Neural cell (in vitro differentiated cells): ENCODE measurements around the gene CPLX4. TPM values are rescaled to one million over a fixed set of nuclear protein-coding genes. Genes with fewer than 3 reads are reported as not detected.

Experiments used
- H2AFZ ChIP-seq: fragments of 200-600, 300-800 bp; sonication (generic), shearing (Covaris generic); 2 replicates; pipeline ENCODE4 v1.6.0; 2014; ENCODE audit warnings: low read depth, mild to moderate bottlenecking, antibody characterized with exemption, low read length, moderate library complexity
- H3F3A ChIP-seq: fragments of 200-600 bp; shearing (Covaris generic); 2 replicates; pipeline ENCODE4 v1.6.1; 2016; ENCODE audit warnings: mild to moderate bottlenecking, moderate library complexity, mixed read lengths, antibody characterized with exemption, low read length; ENCODE audit not compliant: insufficient read depth, poor library complexity, severe bottlenecking
- H3K27ac ChIP-seq: fragments of 200-600, 300-800 bp; sonication (generic), shearing (Covaris generic); 2 replicates; pipeline ENCODE4 v1.5.1; 2014; ENCODE audit warnings: mild to moderate bottlenecking, low read length, moderate library complexity
- H3K27me3 ChIP-seq: fragments of 300-800, 200-600 bp; sonication (generic), shearing (Covaris generic); 2 replicates; pipeline ENCODE4 v1.6.0; 2014; ENCODE audit warnings: mild to moderate bottlenecking, low read depth, low read length, moderate library complexity; ENCODE audit not compliant: insufficient read depth
- H3K36me3 ChIP-seq: fragments of 300-800, 200-600 bp; sonication (generic), shearing (Covaris generic); 2 replicates; pipeline ENCODE4 v1.5.1; 2014; ENCODE audit warnings: mild to moderate bottlenecking, antibody characterized with exemption, low read length, moderate library complexity; ENCODE audit not compliant: insufficient read depth
- H3K4me2 ChIP-seq: fragments of 300-800, 200-600 bp; sonication (generic), shearing (Covaris generic); 2 replicates; pipeline ENCODE4 v1.6.0; 2014; ENCODE audit warnings: mild to moderate bottlenecking, low read length
- H3K4me3 ChIP-seq: fragments of 300-800, 200-600 bp; sonication (generic), shearing (Covaris generic); 2 replicates; pipeline ENCODE4 v1.5.1; 2014; ENCODE audit warnings: mild to moderate bottlenecking, low read length, moderate library complexity
- H3K79me2 ChIP-seq: fragments of 200-600 bp; shearing (Covaris generic); replicated peaks from 2 replicates; pipeline ENCODE4 v1.6.0; 2014; ENCODE audit warnings: mild to moderate bottlenecking, low read length, moderate library complexity; ENCODE audit not compliant: insufficient read depth
- H3K9ac ChIP-seq: fragments of 300-800, 200-600 bp; sonication (generic), shearing (Covaris generic); 2 replicates; pipeline ENCODE4 v1.6.1; 2016; ENCODE audit warnings: mild to moderate bottlenecking, low read length, mixed read lengths
- H3K9me2 ChIP-seq: fragments of 200-600 bp; shearing (Covaris generic); 2 replicates; pipeline ENCODE4 v1.6.1; 2016; ENCODE audit warnings: mild to moderate bottlenecking, low read length, mixed read lengths; ENCODE audit not compliant: insufficient read depth
- H3K9me3 ChIP-seq: fragments of 200-600, 300-800 bp; sonication (generic), shearing (Covaris generic); 2 replicates; pipeline ENCODE4 v1.6.1; 2016; ENCODE audit warnings: mild to moderate bottlenecking, mixed run types, low read length, moderate library complexity, mixed read lengths
- H4K20me1 ChIP-seq: fragments of 200-600 bp; shearing (Covaris generic); 2 replicates; pipeline ENCODE4 v1.6.1; 2016; ENCODE audit warnings: mild to moderate bottlenecking, mixed run types; ENCODE audit not compliant: insufficient read depth
- EP300 ChIP-seq: fragments of 450-650 bp; conservative IDR thresholded peaks from 2 replicates; pipeline ENCODE4 v1.6.1; 2014; ENCODE audit warnings: antibody characterized with exemption, mild to moderate bottlenecking, moderate library complexity; ENCODE audit not compliant: poor library complexity, severe bottlenecking
- EZH2 ChIP-seq: fragments of 200-600, 300-800 bp; shearing (Covaris generic), sonication (generic); IDR thresholded peaks from 2 replicates; pipeline ENCODE4 v1.6.1; 2014; ENCODE audit warnings: antibody characterized with exemption, low read length, borderline replicate concordance, mild to moderate bottlenecking; ENCODE audit not compliant: insufficient read depth, poor library complexity, severe bottlenecking
- MXI1 ChIP-seq: fragments of 450-650 bp; conservative IDR thresholded peaks from 2 replicates; pipeline ENCODE4 v1.6.1; 2014; ENCODE audit warnings: antibody characterized with exemption, mild to moderate bottlenecking; ENCODE audit not compliant: poor library complexity, severe bottlenecking
- POLR2AphosphoS5 ChIP-seq: IDR thresholded peaks from 2 replicates; pipeline ENCODE4 v1.6.1; 2012
- RAD21 ChIP-seq: fragments of 450-650 bp; conservative IDR thresholded peaks from 2 replicates; pipeline ENCODE4 v1.6.1; 2014; ENCODE audit warnings: antibody characterized with exemption, mild to moderate bottlenecking, moderate library complexity
- SMC3 ChIP-seq: fragments of 450-650 bp; conservative IDR thresholded peaks from 2 replicates; pipeline ENCODE4 v1.6.1; 2014; ENCODE audit warnings: antibody characterized with exemption, mild to moderate bottlenecking, moderate library complexity; ENCODE audit not compliant: poor library complexity
- TAF1 ChIP-seq: IDR thresholded peaks from 2 replicates; pipeline ENCODE4 v1.6.1; 2012; ENCODE audit warnings: low read depth
- polyA plus RNA-seq: library from polyadenylated mRNA; depleted of rRNA; stranded (reverse); fragments of >200 nt; gene quantifications from 2 replicates; pipeline ENCODE4 v1.2.3, GENCODE V29; 2014
- TF ChIP-seq, protein P1 (sequence below): fragments of 450-650 bp; IDR thresholded peaks from 2 replicates; pipeline ENCODE4 v1.5.1; 2014; ENCODE audit warnings: antibody characterized with exemption, mild to moderate bottlenecking, moderate library complexity; ENCODE audit not compliant: poor library complexity, severe bottlenecking
- TF ChIP-seq, protein P2 (sequence below): IDR thresholded peaks from 2 replicates; pipeline ENCODE4 v1.6.1; 2012; ENCODE audit warnings: borderline replicate concordance

The CPLX4 gene
- polyA plus RNA-seq, 1 donor from 2014 or later = not detected

DNA sequence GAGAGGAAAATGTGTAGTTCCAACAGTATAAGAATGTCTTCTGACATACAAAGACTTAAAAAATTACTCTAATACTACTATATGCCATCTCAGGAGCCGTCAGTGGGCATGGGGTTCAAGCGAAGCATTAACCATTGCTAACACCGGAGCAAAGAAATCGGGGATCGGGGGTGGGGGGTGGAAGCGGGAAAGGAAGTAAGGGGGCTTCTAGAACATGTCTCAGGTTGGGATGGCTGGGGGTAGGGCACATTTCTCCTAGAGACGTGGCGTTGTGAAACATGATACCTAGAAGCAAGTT, 39.9 kb upstream of the CPLX4 start:
- peaks cover 20% of the 10 kb centered on the region for H3K79me2 ChIP-seq
- H4K20me1 ChIP-seq = no peaks in the 10 kb centered on the region
- H3K4me3 ChIP-seq = peak overlapping the region; percentile 86
- no peak for TF ChIP-seq EZH2
- TF ChIP-seq RAD21 = no peak
- TF ChIP-seq, protein P1, sequence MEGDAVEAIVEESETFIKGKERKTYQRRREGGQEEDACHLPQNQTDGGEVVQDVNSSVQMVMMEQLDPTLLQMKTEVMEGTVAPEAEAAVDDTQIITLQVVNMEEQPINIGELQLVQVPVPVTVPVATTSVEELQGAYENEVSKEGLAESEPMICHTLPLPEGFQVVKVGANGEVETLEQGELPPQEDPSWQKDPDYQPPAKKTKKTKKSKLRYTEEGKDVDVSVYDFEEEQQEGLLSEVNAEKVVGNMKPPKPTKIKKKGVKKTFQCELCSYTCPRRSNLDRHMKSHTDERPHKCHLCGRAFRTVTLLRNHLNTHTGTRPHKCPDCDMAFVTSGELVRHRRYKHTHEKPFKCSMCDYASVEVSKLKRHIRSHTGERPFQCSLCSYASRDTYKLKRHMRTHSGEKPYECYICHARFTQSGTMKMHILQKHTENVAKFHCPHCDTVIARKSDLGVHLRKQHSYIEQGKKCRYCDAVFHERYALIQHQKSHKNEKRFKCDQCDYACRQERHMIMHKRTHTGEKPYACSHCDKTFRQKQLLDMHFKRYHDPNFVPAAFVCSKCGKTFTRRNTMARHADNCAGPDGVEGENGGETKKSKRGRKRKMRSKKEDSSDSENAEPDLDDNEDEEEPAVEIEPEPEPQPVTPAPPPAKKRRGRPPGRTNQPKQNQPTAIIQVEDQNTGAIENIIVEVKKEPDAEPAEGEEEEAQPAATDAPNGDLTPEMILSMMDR = no peak
- TF ChIP-seq, protein P2, sequence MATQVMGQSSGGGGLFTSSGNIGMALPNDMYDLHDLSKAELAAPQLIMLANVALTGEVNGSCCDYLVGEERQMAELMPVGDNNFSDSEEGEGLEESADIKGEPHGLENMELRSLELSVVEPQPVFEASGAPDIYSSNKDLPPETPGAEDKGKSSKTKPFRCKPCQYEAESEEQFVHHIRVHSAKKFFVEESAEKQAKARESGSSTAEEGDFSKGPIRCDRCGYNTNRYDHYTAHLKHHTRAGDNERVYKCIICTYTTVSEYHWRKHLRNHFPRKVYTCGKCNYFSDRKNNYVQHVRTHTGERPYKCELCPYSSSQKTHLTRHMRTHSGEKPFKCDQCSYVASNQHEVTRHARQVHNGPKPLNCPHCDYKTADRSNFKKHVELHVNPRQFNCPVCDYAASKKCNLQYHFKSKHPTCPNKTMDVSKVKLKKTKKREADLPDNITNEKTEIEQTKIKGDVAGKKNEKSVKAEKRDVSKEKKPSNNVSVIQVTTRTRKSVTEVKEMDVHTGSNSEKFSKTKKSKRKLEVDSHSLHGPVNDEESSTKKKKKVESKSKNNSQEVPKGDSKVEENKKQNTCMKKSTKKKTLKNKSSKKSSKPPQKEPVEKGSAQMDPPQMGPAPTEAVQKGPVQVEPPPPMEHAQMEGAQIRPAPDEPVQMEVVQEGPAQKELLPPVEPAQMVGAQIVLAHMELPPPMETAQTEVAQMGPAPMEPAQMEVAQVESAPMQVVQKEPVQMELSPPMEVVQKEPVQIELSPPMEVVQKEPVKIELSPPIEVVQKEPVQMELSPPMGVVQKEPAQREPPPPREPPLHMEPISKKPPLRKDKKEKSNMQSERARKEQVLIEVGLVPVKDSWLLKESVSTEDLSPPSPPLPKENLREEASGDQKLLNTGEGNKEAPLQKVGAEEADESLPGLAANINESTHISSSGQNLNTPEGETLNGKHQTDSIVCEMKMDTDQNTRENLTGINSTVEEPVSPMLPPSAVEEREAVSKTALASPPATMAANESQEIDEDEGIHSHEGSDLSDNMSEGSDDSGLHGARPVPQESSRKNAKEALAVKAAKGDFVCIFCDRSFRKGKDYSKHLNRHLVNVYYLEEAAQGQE = no peak
- TF ChIP-seq MXI1 = no peak
- TF ChIP-seq SMC3 = no peak
- TF ChIP-seq POLR2AphosphoS5 = no peak
- TF ChIP-seq EP300 = no peak
- TF ChIP-seq TAF1 = no peak
- H3K27ac ChIP-seq = peak overlapping the region; percentile 43
- H3K27me3 ChIP-seq = peaks cover 4% of the 10 kb centered on the region
- H3K4me2 ChIP-seq = peak overlapping the region; percentile 69
- no peaks in the 10 kb centered on the region for H3K9me3 ChIP-seq
- H2AFZ ChIP-seq = peak overlapping the region; percentile 73
- peaks cover 3% of the 10 kb centered on the region for H3K36me3 ChIP-seq
- H3F3A ChIP-seq = no peaks in the 10 kb centered on the region
- H3K9ac ChIP-seq = peak overlapping the region; percentile 78
- H3K9me2 ChIP-seq = no peaks in the 10 kb centered on the region

DNA sequence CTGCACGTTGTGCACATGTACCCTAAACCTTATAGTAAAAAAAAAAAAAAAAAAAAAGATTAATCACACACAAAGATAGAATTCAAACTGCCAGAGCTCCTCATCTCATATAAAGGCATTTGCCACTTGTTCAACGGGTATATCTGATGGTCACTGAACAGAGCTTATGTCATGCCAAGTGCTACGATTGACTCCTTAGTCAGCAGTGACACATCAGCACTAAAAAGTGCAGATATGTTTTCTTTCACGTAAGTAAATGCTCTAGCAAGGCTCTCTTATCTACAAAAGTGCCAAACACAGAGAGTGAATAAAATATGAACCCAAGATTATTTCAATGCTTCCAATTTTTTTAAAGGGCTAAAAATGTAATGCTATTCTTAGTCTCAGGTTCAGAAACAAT, 39.5 kb upstream of the CPLX4 start:
- Histone ChIP-seq H3K4me3 (peak overlapping the region; percentile 86), H2AFZ (no peak overlapping the region), H4K20me1 (no peaks in the 10 kb centered on the region), H3K9me3 (no peaks in the 10 kb centered on the region), H3K9me2 (no peaks in the 10 kb centered on the region), H3K36me3 (peaks cover 3% of the 10 kb centered on the region), H3K27ac (no peak overlapping the region), H3K27me3 (peaks cover 4% of the 10 kb centered on the region), H3K4me2 (peak overlapping the region; percentile 69), H3K79me2 (peaks cover 20% of the 10 kb centered on the region), H3F3A (no peaks in the 10 kb centered on the region), H3K9ac (no peak overlapping the region)
- no peak for TF ChIP-seq MXI1
- TF ChIP-seq EZH2 = no peak
- no peak for TF ChIP-seq SMC3
- TF ChIP-seq TAF1 = no peak
- no peak for TF ChIP-seq POLR2AphosphoS5
- no peak for TF ChIP-seq RAD21
- TF ChIP-seq EP300 = no peak
- TF ChIP-seq, protein P1 = no peak
- TF ChIP-seq, protein P2 = no peak
